Fibroblast of the aortic adventitia (primary cell): ENCODE data around the gene JAG2. TPM values are rescaled to one million over a fixed set of nuclear protein-coding genes. Genes with fewer than 3 reads are reported as not detected.

Experiments
- DNase-seq: peaks from one replicate; pipeline ENCODE4 v3.0.0-alpha.2; 2010; ENCODE audit warnings: low read depth
- H3K4me3 ChIP-seq: 2 replicates; pipeline ENCODE4 v1.5.1; 2011; ENCODE audit warnings: low read depth, mild to moderate bottlenecking, control low read depth, low read length, moderate library complexity
- total RNA-seq: library from RNA; depleted of rRNA; stranded (reverse); fragments of >200 nt; gene quantifications from 2 replicates; pipeline ENCODE4 v1.2.3, GENCODE V29; 2012; ENCODE audit warnings: low replicate concordance
- TF ChIP-seq, protein P1 (sequence below): IDR thresholded peaks from 2 replicates; pipeline ENCODE4 v1.5.1; 2011; ENCODE audit warnings: mild to moderate bottlenecking, low read length, control low read depth, inconsistent platforms; ENCODE audit not compliant: insufficient read depth

Gene JAG2
- total RNA-seq, 1 donor: 0.63 TPM

- H3K4me3 ChIP-seq: no peak overlapping the region
- TF ChIP-seq, protein P1, sequence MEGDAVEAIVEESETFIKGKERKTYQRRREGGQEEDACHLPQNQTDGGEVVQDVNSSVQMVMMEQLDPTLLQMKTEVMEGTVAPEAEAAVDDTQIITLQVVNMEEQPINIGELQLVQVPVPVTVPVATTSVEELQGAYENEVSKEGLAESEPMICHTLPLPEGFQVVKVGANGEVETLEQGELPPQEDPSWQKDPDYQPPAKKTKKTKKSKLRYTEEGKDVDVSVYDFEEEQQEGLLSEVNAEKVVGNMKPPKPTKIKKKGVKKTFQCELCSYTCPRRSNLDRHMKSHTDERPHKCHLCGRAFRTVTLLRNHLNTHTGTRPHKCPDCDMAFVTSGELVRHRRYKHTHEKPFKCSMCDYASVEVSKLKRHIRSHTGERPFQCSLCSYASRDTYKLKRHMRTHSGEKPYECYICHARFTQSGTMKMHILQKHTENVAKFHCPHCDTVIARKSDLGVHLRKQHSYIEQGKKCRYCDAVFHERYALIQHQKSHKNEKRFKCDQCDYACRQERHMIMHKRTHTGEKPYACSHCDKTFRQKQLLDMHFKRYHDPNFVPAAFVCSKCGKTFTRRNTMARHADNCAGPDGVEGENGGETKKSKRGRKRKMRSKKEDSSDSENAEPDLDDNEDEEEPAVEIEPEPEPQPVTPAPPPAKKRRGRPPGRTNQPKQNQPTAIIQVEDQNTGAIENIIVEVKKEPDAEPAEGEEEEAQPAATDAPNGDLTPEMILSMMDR: no peak
- DNase-seq: no peak
Measured at GRCh38 chr14:105208738-105209075, 40.1 kb upstream of the JAG2 start.

DNA sequence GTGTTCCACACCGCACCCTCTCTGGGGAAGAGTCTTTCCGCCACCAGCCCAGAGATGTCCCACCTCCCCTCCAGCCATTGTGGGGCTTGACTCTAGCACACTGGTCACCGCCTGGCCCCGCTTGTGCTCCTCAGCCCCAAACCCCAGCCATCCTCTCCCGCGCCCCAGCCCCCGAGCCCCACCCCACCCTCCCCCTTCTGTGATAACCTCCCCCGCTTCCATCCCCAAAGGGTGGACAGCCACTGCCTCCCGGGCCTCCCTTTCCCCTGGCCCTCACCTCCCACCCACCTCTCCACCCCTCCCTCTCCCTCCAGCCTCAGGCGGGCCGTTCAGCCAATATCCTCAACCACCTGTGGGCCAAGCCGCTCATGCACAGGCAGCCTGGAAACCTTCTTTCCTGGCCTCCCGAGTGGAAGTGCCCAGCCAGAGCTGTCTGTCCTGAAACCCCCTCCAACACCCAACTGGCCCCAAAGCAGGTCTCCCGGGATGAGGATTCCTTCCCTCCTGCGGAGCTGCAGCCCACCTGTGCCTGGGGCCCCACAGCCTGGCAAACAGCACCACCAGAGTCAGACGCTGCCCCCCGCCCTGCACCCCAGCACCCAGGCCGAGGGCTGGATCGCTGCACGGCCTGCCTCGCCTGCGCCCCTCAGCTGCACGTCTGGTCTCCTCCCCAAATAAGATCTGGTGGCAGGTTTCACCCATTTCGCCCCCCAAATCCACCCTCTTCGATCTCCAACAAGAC is 39.6 kb upstream of the JAG2 start:
- H3K4me3 ChIP-seq: no peak overlapping the region
- DNase-seq: no peak
- TF ChIP-seq, protein P1: no peak

DNA sequence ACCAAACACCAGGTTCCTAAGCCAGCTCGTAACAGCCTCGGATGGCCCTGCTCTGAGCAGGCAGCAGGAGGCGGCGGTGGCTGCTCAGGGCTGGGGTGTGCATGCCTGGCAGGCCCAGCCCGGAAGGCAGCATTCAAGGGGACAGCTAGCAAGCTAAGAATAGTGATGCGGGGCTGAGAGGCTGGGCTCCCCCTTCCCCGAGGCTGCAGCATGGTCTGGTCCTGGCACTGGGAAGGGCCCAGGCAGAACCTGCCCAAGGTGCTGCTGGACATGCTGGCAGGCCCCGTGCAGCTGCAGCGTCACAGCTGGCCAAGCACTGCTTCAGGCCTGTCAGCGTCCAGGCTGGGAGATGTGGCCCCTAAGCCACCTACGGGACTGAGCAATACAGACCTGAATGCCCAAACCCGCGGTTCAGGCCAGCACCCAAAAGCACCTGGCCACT is 38.9 kb upstream of the JAG2 start:
- TF ChIP-seq, protein P1: no peak

DNA sequence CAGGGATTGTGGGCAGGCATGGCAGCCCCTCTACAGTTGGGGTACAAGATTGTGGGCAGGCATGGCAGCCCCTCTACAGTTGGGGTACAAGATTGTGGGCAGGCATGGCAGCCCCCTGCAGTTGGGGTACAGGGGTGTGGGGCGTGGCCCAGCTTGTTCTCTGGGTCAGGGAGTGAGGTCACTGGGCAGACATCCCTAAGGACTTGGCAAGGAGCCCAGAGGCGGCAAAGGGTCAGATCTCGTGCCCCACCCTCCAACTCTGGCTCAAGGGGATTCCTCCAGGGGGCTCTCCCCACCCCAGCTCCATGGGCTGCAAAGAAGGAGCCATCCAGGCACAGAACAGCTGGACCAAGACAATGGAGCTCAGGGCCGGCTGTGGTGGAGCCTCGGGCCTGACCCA is 38.3 kb upstream of the JAG2 start:
- TF ChIP-seq, protein P1: no peak
- no peak overlapping the region for H3K4me3 ChIP-seq
- no peak for DNase-seq

More for the DNA sequence above, 38.9 kb upstream of the JAG2 start:
- H3K4me3 ChIP-seq: no peak overlapping the region
- DNase-seq: no peak

- no peak overlapping the region for H3K4me3 ChIP-seq
- TF ChIP-seq, protein P1: no peak
- no peak for DNase-seq
Measured at GRCh38 chr14:105205673-105206208, 37.2 kb upstream of the JAG2 start.

GRCh38 chr14:105204931-105205672 is 36.5 kb upstream of the JAG2 start:
- H3K4me3 ChIP-seq: no peak overlapping the region
- DNase-seq: no peak
- TF ChIP-seq, protein P1: no peak
